Psoas muscle (tissue), 8 donors: Measurements from ENCODE around the gene SEPHS1. TPM values are rescaled to one million over a fixed set of nuclear protein-coding genes. Genes with fewer than 3 reads are reported as not detected.

Experiments used
- ATAC-seq, 4 donors: fragments of 200-7000 bp; cut with Tn5 transposase; one replicate each; pipeline ENCODE4 v1.9.1; 2020; ENCODE audit warnings: moderate library complexity in 3 of 4, mild to moderate bottlenecking in 2 of 4
- DNase-seq, 2 donors: peaks; one replicate each; pipeline ENCODE4 v3.0.0-alpha.2; 2020
- H3K27ac ChIP-seq: fragments of 200-600 bp; one replicate; pipeline ENCODE4 v1.8.0; 2022
- H3K27me3 ChIP-seq, 3 donors: fragments of 200-600 bp in 1 of 3; one replicate each; pipeline versions ENCODE4 v1.6.1 to v1.8.0; 2013 to 2022; ENCODE audit warnings: low read length in 2 of 3, mild to moderate bottlenecking in 2 of 3, moderate library complexity in 1 of 3; ENCODE audit not compliant: insufficient read depth in 3 of 3
- H3K36me3 ChIP-seq, 2 donors: fragments of 200-600 bp in 1 of 2; one replicate each; pipeline versions ENCODE4 v1.6.1 to v1.8.0; 2013 to 2022; ENCODE audit warnings: low read depth in 1 of 2, mild to moderate bottlenecking in 1 of 2, moderate library complexity in 1 of 2; ENCODE audit not compliant: insufficient read depth in 1 of 2
- H3K4me1 ChIP-seq: fragments of 200-600 bp; one replicate; pipeline ENCODE4 v1.8.0; 2022
- H3K4me3 ChIP-seq: fragments of 200-600 bp; one replicate; pipeline ENCODE4 v1.8.0; 2022; ENCODE audit warnings: mild to moderate bottlenecking
- H3K9me3 ChIP-seq: fragments of 200-600 bp; one replicate; pipeline ENCODE4 v1.8.0; 2022
- WGBS, 3 donors: extraction: QIAGEN DNeasy Blood & Tissue Kit; methylation state at CpG; one replicate each; pipeline versions ENCODE4 v1.1.6 to v1.1.7; 2013; 5-methylcytosine and 5-hydroxymethylcytosine counted together
- intact Hi-C, 2 donors: fragments of 100-400 bp; cut with DNase I; formaldehyde crosslinking; loops; one replicate each; pipeline versions ENCODE4 v1.11.0 to v1.14.2; 2022
- polyA plus RNA-seq, 3 donors: library from polyadenylated mRNA; stranded (reverse); fragments of 200-250 nt; gene quantifications; one replicate each; pipeline ENCODE4 v1.2.3, GENCODE V29; 2013
- total RNA-seq, 4 donors: library from RNA; stranded (reverse); fragmentation: NEBNext Ultra II Directional in 2 of 4; extraction: Animal tissue kit (Norgen Biotek cat#: 25700) in 2 of 4; gene quantifications; one replicate each; pipeline versions ENCODE4 v1.2.1 to v1.2.4, GENCODE V29; 2021 to 2023
- TF ChIP-seq, protein P1 (sequence below): fragments of 200-600 bp; IDR thresholded peaks from one replicate; pipeline ENCODE4 v1.8.0; 2022; ENCODE audit warnings: antibody characterized with exemption
- donor health status: healthy with polysubstance abuse.
- donor health status: DM: no; HTN: no; CAD: no; lungs with moderate emphysema.
- donor health status: Bipolar disorder and iron deficiency.
- donor health status: healthy.
- donor health status: DM: yes; HTN: yes; CAD: no.
- donor health status: DM: no; HTN: no; CAD: no.
- donor health status: DM: no; HTN: no; CAD: no.
- donor health status: DM: yes; HTN: yes; CAD: no.

SEPHS1 gene
- total and polyA plus RNA-seq, 7 donors = 25.1 to 61.0 (median 27.1) TPM

DNA sequence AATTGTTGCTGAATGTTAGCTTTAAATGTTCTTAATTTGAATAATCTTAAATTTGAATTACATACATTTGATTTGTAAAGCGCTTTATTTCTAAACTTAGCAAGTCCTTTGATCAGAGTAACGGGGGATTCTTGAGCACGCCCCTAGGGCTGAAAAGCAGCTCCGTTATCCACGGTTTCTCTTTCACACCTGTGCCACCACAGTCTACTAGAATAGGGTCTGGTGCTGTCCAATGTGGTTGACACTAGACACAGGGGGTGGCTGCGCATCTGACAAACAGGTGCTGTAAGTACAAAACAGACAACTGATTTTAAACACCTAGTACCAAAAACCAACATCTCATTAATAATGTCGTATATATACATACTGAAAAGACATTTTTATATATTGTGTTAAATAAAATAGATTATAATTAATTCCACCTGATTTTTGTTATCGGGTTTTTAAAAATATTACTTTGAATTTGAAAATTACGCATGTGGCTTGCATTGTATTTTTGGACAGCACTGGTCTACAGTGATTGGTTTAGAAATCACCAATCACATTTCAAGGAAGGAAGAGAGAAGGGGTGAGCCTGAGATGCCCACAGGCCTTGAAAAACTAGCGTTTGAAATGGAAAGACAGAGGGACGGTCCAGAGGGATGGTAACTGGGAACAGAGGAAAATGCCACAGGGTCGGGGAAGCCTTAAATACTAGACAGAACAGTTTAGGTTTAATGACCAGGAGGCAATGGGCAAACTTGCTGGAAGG is 7.3 kb downstream of the SEPHS1 start:
- no peaks in the 10 kb centered on the region for H3K27me3 ChIP-seq
- WGBS, 3 donors = 81 to 84% (median 83%) methylated on average over 12 of the region's 12 CpGs
- peaks cover 30% of the 10 kb centered on the region for H3K4me1 ChIP-seq
- peak overlapping the region; percentile 62 for H3K27ac ChIP-seq
- no peaks in the 10 kb centered on the region for H3K9me3 ChIP-seq
- TF ChIP-seq, protein P1, sequence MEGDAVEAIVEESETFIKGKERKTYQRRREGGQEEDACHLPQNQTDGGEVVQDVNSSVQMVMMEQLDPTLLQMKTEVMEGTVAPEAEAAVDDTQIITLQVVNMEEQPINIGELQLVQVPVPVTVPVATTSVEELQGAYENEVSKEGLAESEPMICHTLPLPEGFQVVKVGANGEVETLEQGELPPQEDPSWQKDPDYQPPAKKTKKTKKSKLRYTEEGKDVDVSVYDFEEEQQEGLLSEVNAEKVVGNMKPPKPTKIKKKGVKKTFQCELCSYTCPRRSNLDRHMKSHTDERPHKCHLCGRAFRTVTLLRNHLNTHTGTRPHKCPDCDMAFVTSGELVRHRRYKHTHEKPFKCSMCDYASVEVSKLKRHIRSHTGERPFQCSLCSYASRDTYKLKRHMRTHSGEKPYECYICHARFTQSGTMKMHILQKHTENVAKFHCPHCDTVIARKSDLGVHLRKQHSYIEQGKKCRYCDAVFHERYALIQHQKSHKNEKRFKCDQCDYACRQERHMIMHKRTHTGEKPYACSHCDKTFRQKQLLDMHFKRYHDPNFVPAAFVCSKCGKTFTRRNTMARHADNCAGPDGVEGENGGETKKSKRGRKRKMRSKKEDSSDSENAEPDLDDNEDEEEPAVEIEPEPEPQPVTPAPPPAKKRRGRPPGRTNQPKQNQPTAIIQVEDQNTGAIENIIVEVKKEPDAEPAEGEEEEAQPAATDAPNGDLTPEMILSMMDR = no peak
- peak in 1 of 4 donors; percentile 59 for ATAC-seq
- intact Hi-C loops = no loop called here
- peak overlapping the region; percentile 41 for H3K4me3 ChIP-seq
- DNase-seq = no peak
- H3K36me3 ChIP-seq = peaks cover 4 to 17% of the 10 kb centered on the region in 2 donors

DNA sequence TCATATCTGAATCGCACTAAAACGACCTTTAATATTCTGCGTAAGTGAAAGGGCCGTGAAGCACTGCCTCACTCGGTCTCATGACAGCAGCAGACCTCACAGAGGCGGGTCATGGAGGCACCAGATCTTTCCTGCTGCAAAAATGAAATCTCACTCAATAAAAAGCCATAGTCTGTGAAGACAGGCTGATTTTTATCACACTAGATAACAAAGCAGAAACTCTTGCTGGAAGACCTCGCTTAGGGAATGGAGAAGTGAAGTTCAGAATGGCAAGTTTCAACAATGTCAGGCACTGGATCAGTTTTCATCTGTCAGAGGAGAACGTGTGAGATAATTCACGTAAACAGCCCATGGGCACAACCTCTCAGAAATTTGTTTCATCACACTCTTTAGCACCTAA is 8.0 kb downstream of the SEPHS1 start:
- WGBS, 3 donors = 57 to 65% (median 63%) methylated on average over 9 of the region's 9 CpGs
- Histone ChIP-seq H3K4me3 (peak overlapping the region; percentile 41), H3K36me3 (peaks cover 4 to 23% of the 10 kb centered on the region in 2 donors), H3K4me1 (peaks cover 26% of the 10 kb centered on the region), H3K9me3 (no peaks in the 10 kb centered on the region), H3K27ac (peak overlapping the region; percentile 62), H3K27me3 (no peaks in the 10 kb centered on the region)
- no peak for DNase-seq
- intact Hi-C loops = no loop called here
- ATAC-seq = peak in 3 of 4 donors; percentile 56 to 81 (median 78)
- TF ChIP-seq, protein P1 = no peak

DNA sequence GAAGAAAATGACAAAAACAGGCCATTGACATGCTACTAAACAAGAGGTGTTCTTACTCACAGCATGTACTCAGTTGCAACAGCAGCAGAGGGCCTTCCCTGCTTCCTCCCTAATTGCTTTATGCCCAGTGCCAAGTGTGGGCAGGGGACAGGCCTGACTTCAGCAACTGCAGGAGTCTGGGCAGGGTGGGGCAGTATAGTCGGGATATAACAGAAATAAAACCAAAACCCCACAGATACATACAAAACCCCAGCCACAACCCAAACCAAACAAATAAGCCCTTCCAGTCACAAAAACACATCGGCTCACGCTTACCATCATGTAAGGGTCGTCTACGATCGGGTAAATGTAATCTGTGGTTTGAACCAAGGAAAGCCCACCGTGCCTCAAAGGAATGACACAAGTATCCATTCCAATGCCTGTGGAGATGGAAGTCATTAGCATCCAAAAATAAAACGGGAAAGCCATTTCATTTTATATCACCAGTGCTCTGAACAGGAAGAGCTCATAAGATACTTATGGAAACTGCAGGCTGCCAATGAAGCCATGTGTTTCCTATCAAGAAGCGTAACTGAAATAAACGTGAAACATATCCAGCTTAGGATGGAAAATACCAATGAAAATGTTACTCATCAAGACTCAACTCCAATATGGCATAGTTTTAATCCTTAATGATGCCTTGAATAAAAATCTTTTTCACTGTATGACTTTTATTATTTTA is 9.5 kb downstream of the SEPHS1 start:
- intact Hi-C loops = no loop called here
- Histone ChIP-seq H3K4me1 (peaks cover 26% of the 10 kb centered on the region), H3K36me3 (peaks cover 4 to 38% of the 10 kb centered on the region in 2 donors), H3K27ac (peak overlapping the region; percentile 62), H3K9me3 (no peaks in the 10 kb centered on the region), H3K4me3 (no peak overlapping the region), H3K27me3 (no peaks in the 10 kb centered on the region)
- TF ChIP-seq, protein P1 = no peak
- WGBS, 3 donors = 47 to 55% (median 51%) methylated on average over 10 of the region's 10 CpGs
- ATAC-seq = no peak
- no peak for DNase-seq

DNA sequence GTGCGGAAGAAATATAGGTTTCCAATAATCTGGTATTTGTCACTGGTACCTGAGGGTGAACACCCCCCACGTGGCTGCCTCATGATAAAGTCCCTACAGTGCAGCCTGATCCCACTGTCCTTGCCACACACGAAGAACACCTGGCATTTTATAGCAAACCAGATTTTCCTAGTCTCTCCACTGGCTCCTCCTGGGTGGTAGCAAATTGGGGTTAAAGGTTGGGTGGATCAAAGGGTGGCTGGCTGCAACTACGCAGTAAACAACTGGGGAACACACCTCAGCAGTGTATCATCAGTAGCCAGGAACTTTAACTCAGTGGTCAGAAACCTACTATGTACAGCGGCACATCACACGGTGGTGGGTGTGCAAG is 10.3 kb downstream of the SEPHS1 start:
- intact Hi-C loops = no loop called here
- H3K36me3 ChIP-seq = peaks cover 4 to 45% of the 10 kb centered on the region in 2 donors

More for the DNA sequence above, 10.3 kb downstream of the SEPHS1 start:
- Histone ChIP-seq H3K9me3 (no peaks in the 10 kb centered on the region), H3K27ac (no peak overlapping the region), H3K27me3 (no peaks in the 10 kb centered on the region), H3K4me1 (peaks cover 23% of the 10 kb centered on the region), H3K4me3 (no peak overlapping the region)
- ATAC-seq (no peak), DNase-seq (no peak)
- TF ChIP-seq, protein P1 = no peak
- 73 to 82% (median 81%) methylated on average over 6 of the region's 6 CpGs for WGBS, 3 donors
